ENCODE results near the gene MRTFA. TPM values are rescaled to one million over a fixed set of nuclear protein-coding genes. Genes with fewer than 3 reads are reported as not detected.
A peak's percentile ranks its signal among the peaks of the same experiment; 100 is the strongest.

The MRTFA gene
- total and polyA plus RNA-seq, 9 of the 15 experiments (the other 6 are each of a cell fraction or from before 2014, with no cell fraction given): 0.84 to 21.1 (median 3.7) TPM

DNA sequence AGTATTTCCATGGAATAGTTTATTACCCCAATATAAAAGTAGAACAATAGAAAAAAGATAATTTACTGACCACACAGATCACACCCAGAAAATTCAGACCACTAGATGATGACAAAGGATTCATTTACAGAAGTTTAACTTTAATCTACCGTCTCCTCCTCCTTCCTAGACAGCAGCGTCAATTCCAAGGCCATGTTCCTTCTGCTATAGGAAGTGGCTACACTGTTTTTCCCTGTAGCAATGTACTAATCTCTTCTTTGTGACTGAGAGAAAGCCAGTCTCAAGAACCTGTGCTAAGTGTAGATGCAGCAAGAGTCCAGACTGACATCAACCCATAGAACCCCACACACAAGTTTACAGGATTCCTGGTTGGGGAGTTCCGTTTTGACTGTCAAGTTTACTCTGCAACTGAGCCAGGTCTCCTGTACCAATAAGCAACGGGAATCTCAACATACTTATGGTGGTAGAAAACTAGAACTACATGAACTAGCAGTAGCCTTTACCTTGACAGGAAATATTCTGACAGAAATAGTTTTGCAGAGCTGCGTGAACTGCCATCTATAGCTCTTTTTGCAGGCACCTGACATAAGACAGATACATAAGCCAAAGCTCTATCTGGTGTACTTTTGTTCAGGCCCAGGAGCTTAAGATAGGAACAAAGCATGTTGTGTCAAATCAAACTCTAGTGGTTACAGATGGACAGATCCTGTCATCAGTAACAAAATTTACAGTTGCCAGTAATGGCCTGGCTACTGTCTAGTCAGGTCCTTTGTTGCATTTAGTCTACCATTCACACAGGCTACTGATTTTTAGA lies 42.9 kb downstream of the MRTFA start:
- no peak overlapping the region for H3K9ac ChIP-seq (ENCODE audit: insufficient read depth in 1 of 2, low read depth in 2 of 2, low read length in 2 of 2)
- no peak overlapping the region for H3K4me3 ChIP-seq
- H3K79me2 ChIP-seq (ENCODE audit: control insufficient read depth, insufficient read depth, low read length): peaks cover 21% of the 10 kb centered on the region; the same call in 2 of the 3 replicates
- POLR2A ChIA-PET: interaction anchor here (1.7 kb wide), 1 partner anchor 16 kb away, joined by 5 read pairs; no protein-coding TSS in a partner anchor
- no peak overlapping the region for H3K4me2 ChIP-seq (ENCODE audit: insufficient read depth, low read length)
- 35% methylated on average over 5 of the region's 5 CpGs for WGBS (ENCODE audit: insufficient coverage, low coverage, missing lambda C conversion rate)
- no peaks in the 10 kb centered on the region for H3K9me3 ChIP-seq (replicated peaks; ENCODE audit: control insufficient read depth, insufficient read depth, low read depth, low read length)
- no peaks in the 10 kb centered on the region for H3K36me3 ChIP-seq (ENCODE audit: control insufficient read depth, insufficient read depth, low read length)
- H2AFZ ChIP-seq (ENCODE audit: low read depth, low read length): no peak overlapping the region
- no TSS peak for BruUV-seq (replicated peaks)
- H3K27ac ChIP-seq (ENCODE audit: extremely low read depth, low read depth, low read length): no peak overlapping the region
- FAIRE-seq (no peak), ATAC-seq (peak; percentile 47), DNase-seq (ENCODE audit: extremely low read depth in 1 of 4, low spot score in 3 of 4) (peak in 2 of 4 experiments; percentile 9 to 27)
- no peaks in the 10 kb centered on the region for H3K27me3 ChIP-seq (ENCODE audit: control insufficient read depth in 2 of 2, insufficient read depth in 2 of 2, low read length in 2 of 2)
- no peaks in the 10 kb centered on the region for H3K9me1 ChIP-seq (ENCODE audit: control insufficient read depth, insufficient read depth, low read length)
- CTCF ChIA-PET (ENCODE audit: low intra/inter-chr PET ratio): no interaction called here
- in situ Hi-C loops (cut with MboI) (no loop called here), intact Hi-C loops (cut with micrococcal nuclease) (no loop called here)
- H4K20me1 ChIP-seq (replicated peaks; ENCODE audit: control insufficient read depth, insufficient read depth, low read length): 0 out of 2 replicates have a peak, but pooled peaks cover 9% of the 10 kb centered on the region
- peaks cover 0 to 3% of the 10 kb centered on the region in 2 experiments; a peak in 2 of 5 replicates for H3K4me1 ChIP-seq (replicated peaks in 1 of 2; ENCODE audit: control insufficient read depth in 2 of 2, insufficient read depth in 2 of 2, low read length in 2 of 2)
- TF ChIP-seq, protein P1, sequence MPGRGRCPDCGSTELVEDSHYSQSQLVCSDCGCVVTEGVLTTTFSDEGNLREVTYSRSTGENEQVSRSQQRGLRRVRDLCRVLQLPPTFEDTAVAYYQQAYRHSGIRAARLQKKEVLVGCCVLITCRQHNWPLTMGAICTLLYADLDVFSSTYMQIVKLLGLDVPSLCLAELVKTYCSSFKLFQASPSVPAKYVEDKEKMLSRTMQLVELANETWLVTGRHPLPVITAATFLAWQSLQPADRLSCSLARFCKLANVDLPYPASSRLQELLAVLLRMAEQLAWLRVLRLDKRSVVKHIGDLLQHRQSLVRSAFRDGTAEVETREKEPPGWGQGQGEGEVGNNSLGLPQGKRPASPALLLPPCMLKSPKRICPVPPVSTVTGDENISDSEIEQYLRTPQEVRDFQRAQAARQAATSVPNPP (IDR thresholded peaks at IDR 0.05; ENCODE audit: borderline replicate concordance, insufficient read depth, insufficient read length): no peak
- TF ChIP-seq, protein P2, sequence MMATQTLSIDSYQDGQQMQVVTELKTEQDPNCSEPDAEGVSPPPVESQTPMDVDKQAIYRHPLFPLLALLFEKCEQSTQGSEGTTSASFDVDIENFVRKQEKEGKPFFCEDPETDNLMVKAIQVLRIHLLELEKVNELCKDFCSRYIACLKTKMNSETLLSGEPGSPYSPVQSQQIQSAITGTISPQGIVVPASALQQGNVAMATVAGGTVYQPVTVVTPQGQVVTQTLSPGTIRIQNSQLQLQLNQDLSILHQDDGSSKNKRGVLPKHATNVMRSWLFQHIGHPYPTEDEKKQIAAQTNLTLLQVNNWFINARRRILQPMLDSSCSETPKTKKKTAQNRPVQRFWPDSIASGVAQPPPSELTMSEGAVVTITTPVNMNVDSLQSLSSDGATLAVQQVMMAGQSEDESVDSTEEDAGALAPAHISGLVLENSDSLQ (IDR thresholded peaks at IDR 0.05): peak; percentile 75
- peak; percentile 85 for TF ChIP-seq SMAD4 (CRISPR knock-in tag; conservative IDR thresholded peaks at IDR 0.05)
- TF ChIP-seq TEAD4 (IDR thresholded peaks at IDR 0.05; ENCODE audit: low read length): 0 out of 2 replicates have a peak, but pooled peaks have one; percentile 38
- TF ChIP-seq TEAD4 (CRISPR knock-in tag; IDR thresholded peaks at IDR 0.05; ENCODE audit: borderline replicate concordance): no peak
- TF ChIP-seq MECOM (CRISPR knock-in tag; IDR thresholded peaks at IDR 0.05): peak; percentile 90; the same call in 1 of the 2 replicates
- TF ChIP-seq POLR2AphosphoS2 (IDR thresholded peaks at IDR 0.05; ENCODE audit: low read length): no peak
- 0 out of 2 replicates have a peak, but pooled peaks have one; percentile 48 for TF ChIP-seq ZNF239 (CRISPR knock-in tag; IDR thresholded peaks at IDR 0.05)
- TF ChIP-seq ZNF12 (CRISPR knock-in tag; IDR thresholded peaks at IDR 0.05): no peak
- TF ChIP-seq RCOR1 (IDR thresholded peaks at IDR 0.05; ENCODE audit: borderline replicate concordance in 1 of 2, low read depth in 2 of 2, low read length in 2 of 2): peak in 1 of 2 experiments; percentile 79; a peak in 2 of 4 replicates
- TF ChIP-seq HMBOX1 (IDR thresholded peaks at IDR 0.05): 0 out of 2 replicates have a peak, but pooled peaks have one; percentile 6
- peak; percentile 55 for TF ChIP-seq TCF3 (CRISPR knock-in tag; IDR thresholded peaks at IDR 0.05)
- no peak for TF ChIP-seq FOSL1 (tag; conservative IDR thresholded peaks at IDR 0.05)
